ENCODE measurements around the gene ROPN1. TPM values are rescaled to one million over a fixed set of nuclear protein-coding genes. Genes with fewer than 3 reads are reported as not detected.

Gene ROPN1
- total RNA-seq, 1 experiment from 2014 or later = not detected

GRCh38 chr3:123952844-123953520 is 38.9 kb downstream of the ROPN1 start:
- no TSS peak for BruUV-seq (replicated peaks)
- Mint-ChIP-seq H3K27ac (ENCODE audit: unreplicated experiment) (no peak overlapping the region), H3K9me3 (ENCODE audit: unreplicated experiment) (no peaks in the 10 kb centered on the region), H3K27me3 (ENCODE audit: insufficient read depth, unreplicated experiment) (no peaks in the 10 kb centered on the region), H3K4me3 (ENCODE audit: unreplicated experiment) (no peak overlapping the region), H3K4me1 (ENCODE audit: low read depth, unreplicated experiment) (no peaks in the 10 kb centered on the region), H3K36me3 (ENCODE audit: insufficient read depth, unreplicated experiment) (peaks cover 18% of the 10 kb centered on the region)
- DNase-seq = no peak
- CTCF ChIA-PET = no interaction called here
- Histone ChIP-seq H3K36me3 (ENCODE audit: control insufficient read depth, insufficient read depth, low read length) (peaks cover 2% of the 10 kb centered on the region; the same call in 1 of the 2 replicates), H3K27me3 (replicated peaks; ENCODE audit: control insufficient read depth, insufficient read depth, low read length) (no peaks in the 10 kb centered on the region), H3K4me1 (no peaks in the 10 kb centered on the region), H3K4me3 (ENCODE audit: low read depth, low read length) (no peak overlapping the region), H3K9me3 (no peaks in the 10 kb centered on the region)
- intact Hi-C loops (cut with micrococcal nuclease; ENCODE audit: unreplicated experiment) = no loop called here
- POLR2A ChIA-PET = no interaction called here
- no peak for TF ChIP-seq CTCF (IDR thresholded peaks at IDR 0.05; ENCODE audit: insufficient read depth in 1 of 2, low read depth in 1 of 2, low read length in 1 of 2, severe bottlenecking in 1 of 2, unreplicated experiment in 1 of 2)

GRCh38 chr3:123951522-123952447 is 40.1 kb downstream of the ROPN1 start:
- intact Hi-C loops (cut with micrococcal nuclease; ENCODE audit: unreplicated experiment) = no loop called here

More at GRCh38 chr3:123951522-123952447, 40.1 kb downstream of the ROPN1 start:
- Mint-ChIP-seq H3K9me3 (ENCODE audit: unreplicated experiment) (no peaks in the 10 kb centered on the region), H3K4me1 (ENCODE audit: low read depth, unreplicated experiment) (no peaks in the 10 kb centered on the region), H3K36me3 (ENCODE audit: insufficient read depth, unreplicated experiment) (peaks cover 19% of the 10 kb centered on the region), H3K4me3 (ENCODE audit: unreplicated experiment) (no peak overlapping the region), H3K27me3 (ENCODE audit: insufficient read depth, unreplicated experiment) (no peaks in the 10 kb centered on the region), H3K27ac (ENCODE audit: unreplicated experiment) (no peak overlapping the region)
- Histone ChIP-seq H3K4me1 (no peaks in the 10 kb centered on the region), H3K27me3 (replicated peaks; ENCODE audit: control insufficient read depth, insufficient read depth, low read length) (no peaks in the 10 kb centered on the region), H3K4me3 (ENCODE audit: low read depth, low read length) (no peak overlapping the region), H3K9me3 (no peaks in the 10 kb centered on the region), H3K36me3 (ENCODE audit: control insufficient read depth, insufficient read depth, low read length) (peaks cover 2% of the 10 kb centered on the region; the same call in 1 of the 2 replicates)
- no peak for TF ChIP-seq CTCF (IDR thresholded peaks at IDR 0.05; ENCODE audit: insufficient read depth in 1 of 2, low read depth in 1 of 2, low read length in 1 of 2, severe bottlenecking in 1 of 2, unreplicated experiment in 1 of 2)
- no peak for DNase-seq
- ChIA-PET POLR2A (no interaction called here), CTCF (no interaction called here)
- BruUV-seq (replicated peaks) = no TSS peak

All from Caco-2 (cell line).